GM19468 (cell line): ENCODE measurements around the gene FN3K.
"Not testable (repeated sequence)": the region's sequence is repeated elsewhere in the genome, so short reads cannot be mapped to it uniquely, and the experiment has no call there.

ENCODE experiments used
- ATAC-seq: cut with Tn5 transposase; IDR thresholded peaks from one replicate; pipeline ENCODE4 v1.9.1; 2021; ENCODE audit warnings: mild to moderate bottlenecking, moderate library complexity, moderate number of reproducible peaks; ENCODE audit not compliant: unreplicated experiment; ENCODE audit errors: extremely low read depth

FN3K gene

DNA sequence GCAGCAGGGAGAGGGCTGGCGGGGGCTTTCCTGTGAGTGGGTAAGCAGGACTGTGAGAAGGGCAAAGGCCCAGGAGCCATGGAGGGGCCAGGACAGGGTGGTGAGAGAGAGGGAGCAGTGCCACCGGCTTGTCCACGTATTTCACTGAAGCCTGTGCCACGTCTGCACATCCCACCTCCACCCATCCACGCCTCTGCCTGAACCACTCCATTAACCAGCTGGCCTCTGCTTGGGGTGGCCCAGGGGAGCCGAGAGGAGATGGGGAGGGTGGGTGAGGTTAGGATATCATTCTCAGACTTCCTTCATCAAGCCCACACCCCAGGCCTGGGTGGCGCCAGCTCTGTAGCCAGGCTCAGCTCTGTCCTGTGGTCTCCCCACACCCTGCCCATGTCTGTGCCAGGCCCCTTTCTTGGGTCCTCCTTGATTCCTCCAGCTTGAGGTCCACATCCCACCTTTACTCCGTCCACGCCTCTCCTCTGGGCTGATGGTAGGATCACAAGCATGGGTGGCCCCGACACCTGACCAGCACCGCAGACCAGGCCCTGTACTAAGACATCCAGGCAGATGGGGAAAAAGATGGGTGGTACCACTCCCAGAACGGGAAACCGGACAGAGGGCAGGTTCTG, 3.2 kb upstream of the FN3K start:
- ATAC-seq, result no peak

DNA sequence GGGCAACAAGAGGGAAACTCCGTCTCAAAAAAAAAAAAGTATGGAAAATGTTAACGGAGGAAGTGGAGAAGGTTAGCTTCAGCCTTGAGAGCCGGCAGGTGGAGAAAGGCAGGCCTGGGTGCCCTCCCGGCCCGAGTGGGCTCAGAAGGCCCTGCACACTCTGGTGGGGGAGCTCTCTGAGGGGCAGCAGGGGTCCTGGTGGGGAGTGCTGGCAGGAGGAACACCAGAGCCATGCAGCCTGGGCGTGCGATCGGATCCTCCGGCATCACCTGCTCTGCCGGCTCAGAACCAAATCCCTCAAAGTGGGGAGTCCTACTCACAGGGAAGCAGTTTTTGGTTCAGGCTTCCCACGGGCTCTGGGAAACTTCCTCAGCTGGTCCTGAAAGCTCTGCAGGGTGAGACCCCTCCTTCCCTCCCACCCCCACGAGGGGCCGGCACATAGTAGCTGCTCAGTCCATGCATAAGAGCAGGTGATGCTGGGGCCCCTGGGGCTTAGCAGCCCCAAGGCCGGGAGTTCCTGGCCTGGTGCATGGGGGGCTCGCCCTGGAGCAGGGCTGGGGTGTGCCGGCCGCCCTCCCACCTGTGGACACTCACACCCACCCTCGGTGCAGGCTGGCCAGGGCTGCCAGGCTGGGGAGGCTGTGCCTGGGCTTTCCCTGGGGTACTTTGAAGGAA, 1.2 kb downstream of the FN3K start:
- no peak for ATAC-seq

DNA sequence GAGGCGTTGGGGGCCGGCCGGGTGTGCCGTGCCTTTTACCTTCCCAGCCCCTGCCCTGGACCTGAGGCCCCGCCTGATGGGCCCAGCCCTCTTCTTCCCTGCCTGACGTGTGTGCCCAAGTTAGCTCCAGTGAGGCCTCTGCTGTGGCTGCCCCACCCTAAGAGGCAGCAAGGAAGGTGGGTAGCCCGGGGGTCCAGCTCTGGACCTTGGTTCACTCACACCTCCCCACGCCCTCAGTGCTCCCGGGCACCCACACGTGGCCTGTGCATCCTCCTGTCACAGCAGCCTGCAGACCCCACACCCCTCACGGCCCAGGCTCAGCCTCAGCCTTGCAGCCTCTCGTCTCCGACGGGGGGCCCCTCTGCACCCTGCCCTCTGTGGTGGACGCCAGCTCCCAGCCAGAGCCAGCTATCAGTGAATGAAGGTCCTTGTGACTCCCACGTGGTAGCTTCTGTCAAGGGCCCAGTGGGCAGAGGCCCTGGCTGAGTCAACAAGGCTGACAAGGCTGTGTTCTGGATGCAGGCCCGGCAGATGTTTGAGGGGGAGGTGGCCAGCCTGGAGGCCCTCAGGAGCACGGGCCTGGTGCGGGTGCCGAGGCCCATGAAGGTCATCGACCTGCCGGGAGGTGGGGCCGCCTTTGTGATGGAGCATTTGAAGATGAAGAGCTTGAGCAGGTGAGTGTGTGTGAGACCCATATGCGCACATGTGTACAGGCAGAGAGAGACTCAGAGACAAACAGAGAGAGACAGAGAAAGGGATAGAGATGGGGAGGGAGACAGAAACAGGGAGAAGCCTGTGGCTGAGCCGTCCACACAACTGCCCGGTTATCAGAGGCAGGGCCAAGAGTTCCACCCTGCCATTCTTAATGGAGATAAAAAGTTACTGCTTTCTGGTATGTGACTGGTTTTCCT, 2.8 kb downstream of the FN3K start:
- no peak for ATAC-seq

DNA sequence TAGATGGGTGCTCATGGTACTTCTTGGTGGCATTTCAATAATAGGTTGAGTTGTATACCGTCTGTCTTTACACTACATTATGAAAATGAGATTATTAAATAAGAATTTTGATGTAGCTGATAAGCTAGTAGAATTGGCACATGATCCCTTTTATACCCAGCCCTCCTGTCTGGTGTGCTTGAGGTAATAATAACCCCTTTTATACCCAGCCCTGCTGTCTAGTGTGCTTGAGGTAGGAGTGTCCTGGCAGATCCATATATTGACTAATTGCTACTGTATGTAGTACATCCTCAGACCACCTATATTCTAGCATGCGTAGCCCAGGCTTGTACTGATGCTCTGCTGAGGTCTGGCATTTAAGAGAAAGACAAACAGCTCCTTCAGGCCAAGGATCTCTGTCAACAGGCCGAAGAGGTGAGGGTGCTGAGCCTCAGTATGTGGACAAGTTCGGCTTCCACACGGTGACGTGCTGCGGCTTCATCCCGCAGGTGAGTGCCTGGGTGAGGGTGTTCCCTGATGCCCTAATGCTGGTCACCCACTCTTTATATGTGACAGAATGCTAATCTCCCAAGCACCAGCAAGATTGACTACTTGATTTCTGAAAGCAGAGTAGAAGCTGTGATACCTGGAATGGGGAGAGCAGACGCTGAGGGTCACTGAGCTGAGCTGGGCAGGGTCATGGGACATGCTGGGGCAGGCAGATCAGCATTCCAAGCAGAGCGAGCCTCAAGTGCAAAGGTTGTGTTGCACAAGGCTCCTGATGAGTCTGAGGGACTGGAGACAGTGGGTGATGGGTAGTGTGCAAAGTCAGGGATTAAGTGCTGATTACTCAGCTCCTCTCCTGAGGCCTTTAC, 5.7 kb downstream of the FN3K start:
- no peak for ATAC-seq

DNA sequence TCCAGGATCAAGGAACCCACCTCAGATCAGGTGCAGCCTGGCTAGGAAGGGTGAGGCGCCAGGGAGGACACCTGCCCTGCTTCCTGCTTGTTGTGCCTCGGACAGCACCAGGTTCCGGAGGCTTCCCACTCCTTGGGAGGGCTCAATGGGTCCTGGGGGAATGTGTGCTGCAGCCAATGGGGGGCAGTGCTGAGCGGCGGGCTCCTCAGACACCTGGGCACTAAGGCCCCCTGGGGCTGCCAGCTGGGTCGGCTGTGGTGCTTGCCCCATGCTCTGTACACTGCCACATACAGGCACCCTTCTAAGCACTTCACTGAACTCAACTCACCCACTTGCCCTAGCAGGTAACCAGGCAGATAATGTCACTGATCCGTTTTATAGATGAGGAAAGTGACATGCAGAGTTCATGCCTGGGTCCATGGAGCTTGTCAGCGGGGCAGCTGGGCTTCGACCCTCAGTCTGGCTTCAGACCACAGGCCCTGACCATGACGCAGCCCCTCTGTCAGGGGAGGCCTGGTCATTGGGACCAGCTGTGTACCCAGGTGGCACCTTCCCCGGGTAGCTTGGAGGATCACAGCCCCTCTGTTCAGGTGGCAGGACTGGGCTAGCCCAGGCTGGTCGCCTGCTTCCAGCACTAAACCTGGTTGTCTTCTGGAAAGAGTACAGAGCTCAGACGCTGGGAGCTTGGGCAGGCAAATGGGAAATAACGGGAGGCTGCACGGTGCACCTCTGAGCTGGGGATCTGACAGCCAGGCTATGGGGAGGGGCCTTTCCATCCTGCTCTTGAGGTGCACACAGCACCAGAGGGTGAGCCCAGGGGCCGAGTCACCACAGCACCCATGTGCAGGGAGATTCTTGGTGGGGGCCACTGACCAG, 8.2 kb downstream of the FN3K start:
- no peak for ATAC-seq

DNA sequence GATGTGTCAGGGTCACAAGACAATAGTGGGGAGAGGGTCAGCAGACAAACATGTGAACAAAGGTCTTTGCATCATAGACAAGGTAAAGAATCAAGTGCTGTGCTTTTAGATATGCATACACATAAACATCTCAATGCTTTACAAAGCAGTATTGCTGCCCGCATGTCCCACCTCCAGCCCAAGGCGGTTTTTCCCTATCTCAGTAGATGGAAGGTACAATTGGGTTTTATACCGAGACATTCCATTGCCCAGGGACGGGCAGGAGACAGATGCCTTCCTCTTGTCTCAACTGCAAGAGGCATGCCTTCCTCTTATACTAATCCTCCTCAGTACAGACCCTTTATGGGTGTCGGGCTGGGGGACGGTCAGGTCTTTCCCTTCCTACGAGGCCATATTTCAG, 9.3 kb downstream of the FN3K start:
- not testable (repeated sequence) for ATAC-seq

DNA sequence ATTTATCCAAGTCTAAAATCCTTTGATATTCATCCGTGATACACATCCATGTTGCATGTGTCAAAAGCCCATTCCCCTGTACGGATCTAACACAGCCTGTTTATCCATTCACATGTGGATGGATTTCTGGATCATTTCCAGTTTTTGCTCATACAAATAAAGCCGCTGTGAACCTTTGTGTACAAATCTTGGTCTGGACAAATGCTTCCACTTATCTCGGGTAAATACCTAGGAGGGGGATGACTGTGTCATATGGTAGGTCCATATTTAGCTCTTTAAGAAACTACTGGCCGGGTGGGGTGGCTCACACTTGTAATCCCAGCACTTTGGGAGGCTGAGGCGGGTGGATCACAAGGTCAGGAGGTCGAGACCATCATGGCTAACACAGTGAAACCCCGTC, 10.1 kb downstream of the FN3K start:
- ATAC-seq, result no peak

DNA sequence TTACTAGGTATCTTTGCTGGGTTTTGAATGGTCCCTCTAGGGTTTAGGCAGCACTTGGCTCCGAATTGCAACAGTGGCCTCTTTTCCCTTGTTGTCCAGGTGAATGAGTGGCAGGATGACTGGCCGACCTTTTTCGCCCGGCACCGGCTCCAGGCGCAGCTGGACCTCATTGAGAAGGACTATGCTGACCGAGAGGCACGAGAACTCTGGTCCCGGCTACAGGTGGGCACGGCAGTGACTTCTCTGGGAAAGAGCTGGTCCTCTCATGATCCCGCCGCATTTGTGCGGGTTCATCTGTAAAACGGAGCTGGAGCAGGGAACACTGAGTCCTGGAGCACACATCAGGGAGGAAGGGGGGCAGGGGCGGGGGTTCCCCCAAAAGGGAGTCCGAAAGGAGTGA, 13.3 kb downstream of the FN3K start:
- ATAC-seq, result no peak

DNA sequence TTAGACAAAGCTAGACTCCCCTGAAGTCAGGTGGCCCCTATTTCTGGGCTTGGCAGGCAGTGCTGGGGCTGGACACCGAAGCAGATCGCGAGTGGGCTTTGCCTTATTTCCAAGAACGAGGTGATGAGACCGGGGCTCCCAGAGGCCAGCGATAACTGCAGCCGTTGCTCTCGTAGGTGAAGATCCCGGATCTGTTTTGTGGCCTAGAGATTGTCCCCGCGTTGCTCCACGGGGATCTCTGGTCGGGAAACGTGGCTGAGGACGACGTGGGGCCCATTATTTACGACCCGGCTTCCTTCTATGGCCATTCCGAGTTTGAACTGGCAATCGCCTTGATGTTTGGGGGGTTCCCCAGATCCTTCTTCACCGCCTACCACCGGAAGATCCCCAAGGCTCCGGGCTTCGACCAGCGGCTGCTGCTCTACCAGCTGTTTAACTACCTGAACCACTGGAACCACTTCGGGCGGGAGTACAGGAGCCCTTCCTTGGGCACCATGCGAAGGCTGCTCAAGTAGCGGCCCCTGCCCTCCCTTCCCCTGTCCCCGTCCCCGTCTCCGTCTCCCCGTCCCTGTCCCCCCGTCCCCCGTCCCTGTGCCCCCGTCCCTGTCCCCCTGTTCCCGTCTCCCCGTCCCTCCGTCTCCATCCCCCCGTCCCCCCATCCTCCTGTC, 15.0 kb downstream of the FN3K start:
- no peak for ATAC-seq

DNA sequence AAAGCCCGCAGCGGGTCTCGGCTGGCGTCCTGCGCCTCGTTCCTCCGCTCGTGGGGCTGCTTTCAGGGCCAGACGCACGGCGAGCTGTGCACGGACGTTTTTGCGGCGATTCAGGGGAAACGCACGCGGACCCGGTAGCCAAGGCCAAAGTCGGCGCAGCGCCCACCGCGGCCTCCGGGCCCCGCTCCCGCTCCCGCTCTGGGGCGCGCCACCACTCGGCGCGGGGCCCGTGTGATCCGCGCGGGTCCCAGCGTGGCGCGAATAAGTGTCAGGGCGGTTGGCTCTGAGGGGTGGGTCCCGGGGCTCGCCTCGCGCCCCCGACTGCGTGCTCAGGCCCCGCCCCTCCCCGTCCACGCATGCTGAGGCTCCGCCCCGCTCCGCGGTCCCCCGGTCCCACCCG, 15.8 kb downstream of the FN3K start:
- ATAC-seq, result no peak

DNA sequence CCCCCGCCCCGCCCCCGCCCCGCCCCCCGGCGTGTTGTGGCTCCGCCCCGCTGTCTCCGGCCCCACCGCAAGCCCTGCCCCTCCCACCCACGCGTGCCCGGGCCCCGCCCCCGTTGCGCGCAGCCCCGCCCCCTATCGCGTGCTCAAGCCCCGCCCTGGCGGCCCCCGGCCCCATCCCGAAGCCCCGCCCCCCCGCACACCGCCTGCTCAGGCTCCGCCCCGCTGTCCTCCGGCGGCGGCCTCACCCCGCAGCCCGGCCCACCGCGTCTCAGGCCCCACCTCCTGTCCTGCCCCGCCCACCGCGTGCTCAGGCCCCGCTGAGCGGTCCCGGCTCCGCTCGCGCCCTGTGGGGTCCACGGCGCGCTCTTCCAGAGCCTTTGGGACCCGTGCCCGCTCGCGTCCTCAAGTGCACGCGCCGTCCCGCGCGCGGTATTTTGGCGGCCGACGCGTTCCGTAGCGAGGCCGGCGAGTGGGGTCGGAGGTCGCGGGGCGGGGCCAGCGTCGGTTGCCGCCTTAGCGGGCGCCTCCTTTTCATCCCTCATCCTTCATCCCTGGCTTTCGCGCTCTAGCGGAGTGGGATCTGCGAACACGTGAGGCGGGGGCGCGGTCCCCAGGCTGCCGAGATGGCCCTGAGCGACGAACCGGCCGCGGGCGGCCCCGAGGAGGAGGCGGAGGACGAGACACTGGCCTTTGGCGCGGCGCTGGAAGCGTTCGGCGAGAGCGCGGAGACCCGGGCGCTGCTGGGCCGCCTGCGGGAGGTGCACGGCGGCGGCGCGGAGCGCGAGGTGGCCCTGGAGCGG, 16.4 kb downstream of the FN3K start, which contains the start of gene TBCD:
Gene TBCD, plus strand, starts transcription at position 495 of the 800 bp plus-strand sequence. Its CDS starts 129 bp downstream, at position 624.
- peak; percentile 35 for ATAC-seq

DNA sequence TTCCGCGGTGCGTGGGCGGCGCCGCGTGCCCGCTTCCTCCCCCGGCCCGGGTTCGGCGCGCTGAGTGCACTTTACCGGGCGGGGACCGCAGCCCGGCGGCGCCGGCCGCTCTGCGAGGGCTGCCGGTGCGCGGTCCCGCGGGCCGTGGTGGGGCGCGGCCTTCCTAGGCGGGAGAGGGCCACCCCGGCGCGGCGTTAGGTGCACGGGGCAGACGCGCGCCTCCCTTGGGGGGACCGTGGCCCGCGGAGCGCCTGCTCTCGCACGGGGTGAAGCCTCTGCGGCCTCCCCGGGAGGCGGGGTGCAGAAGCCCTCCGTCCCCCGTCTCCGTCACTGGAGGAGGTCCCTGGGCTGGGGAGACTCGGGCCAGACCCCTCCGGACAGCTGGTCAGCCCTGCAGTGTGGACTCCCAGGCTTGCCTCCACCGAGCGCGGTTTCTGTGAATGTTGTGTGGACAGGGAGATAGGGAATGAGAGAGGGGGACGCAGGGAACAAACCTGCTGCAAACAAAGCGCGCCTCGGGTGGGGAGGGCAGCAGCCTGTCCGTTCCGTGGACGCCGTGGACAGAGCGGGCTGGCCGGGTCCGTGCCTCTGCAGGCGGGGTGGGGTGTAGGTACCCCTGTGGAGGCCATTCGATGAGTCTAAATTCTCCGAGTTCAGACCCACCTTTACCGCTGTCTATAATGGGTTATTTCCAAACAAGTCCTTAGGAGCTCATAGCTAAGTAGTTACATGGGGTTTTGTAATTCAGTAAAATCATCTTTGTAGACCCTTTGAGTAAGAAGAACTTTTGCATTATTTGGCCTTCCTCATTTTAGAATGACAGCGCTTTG, 17.2 kb downstream of the FN3K start:
- ATAC-seq, result no peak

DNA sequence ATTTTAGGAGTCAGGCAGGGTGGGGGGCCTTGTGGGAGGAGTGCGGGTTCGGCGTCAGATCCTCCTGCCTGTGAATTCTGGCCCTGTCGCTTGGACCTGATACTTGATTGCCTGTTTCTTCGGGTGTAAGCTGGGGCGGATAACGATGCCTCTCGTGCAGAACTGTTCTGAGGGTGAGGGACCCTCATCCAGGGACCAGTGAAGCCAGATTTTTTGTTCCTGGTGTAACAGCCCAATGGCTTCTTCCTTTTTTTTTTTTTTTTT, 17.7 kb downstream of the FN3K start:
- ATAC-seq, result no peak

DNA sequence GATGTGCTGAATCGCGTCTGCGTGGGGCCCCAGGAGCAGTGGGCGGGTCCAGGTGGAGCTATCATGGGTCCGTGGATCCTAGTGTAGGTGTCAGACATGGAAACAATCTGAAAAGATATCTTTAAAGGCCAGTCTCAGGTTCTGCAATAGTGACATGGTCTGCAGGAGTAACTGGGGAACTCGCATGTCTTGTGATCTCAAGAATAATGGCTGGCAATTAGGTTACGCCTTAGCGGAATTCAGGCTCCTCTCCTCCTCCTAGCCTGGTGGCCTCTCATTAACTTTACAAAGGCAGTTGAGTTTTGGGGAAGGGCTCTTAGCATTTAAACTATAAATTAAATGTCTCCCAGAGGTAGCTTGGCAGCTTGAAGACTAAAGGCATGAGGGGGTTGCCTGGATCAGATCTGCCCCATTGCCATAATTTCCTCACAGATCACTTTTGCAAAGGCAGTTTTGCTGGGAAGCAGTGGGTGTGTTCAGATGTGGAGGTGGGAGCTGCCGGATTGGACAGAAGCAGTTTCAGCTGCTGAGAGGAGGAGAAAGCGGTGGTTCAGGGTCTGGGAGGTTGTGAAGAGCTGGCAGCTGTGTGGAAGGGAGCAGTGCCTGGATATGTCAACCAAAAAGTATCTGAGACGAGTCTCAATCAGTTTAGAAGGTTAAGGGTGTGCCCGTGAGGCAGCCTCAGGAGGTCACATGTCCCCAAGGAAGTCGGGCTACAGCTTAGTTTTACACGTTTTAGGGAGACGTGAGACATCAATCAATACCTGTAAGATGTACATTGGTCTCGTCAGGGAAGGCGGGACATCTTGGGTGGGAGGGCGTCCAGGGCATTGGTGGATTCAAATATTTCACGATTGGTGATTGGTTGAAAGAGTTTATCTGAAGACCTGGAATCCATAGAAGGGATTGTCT, 19.1 kb downstream of the FN3K start:
- ATAC-seq, result no peak

DNA sequence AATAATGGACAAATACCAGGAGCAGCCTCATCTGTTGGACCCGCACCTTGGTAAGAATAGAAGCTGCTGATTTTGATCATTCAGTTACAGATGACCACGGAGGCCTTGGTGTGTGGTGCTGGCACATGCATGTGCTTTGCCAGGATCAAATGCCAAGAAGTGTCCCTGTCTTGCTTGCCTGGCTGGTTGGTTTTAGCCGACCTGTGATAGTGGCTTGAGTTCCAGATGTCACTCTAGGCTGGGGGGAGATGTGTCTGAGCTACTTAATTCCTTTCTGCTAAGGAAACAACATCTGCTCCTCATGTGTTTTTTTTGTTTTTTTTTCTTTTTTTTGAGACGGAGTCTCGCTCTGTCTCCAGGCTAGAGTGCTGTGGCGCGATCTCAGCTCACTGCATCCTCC, 20.8 kb downstream of the FN3K start:
- ATAC-seq, result no peak

DNA sequence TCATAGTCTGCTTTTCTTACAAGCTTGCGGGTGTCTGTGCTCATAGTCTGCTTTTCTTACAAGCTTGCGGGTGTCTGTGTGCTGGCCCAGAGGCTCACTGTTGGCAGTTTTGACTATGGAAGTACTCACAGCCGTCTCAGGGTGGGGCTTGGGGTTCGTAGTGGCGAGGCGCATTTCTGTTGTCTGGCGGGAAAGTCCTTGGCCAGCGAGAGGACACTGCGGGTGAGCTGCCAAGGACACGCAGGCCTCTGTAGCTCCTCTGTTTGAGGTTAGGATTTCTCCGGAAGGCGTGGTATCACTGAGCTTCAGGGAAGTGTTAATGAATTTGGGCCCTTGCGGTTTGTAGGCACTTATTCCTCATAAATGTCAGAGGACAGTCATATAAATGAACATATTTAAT, 30.0 kb downstream of the FN3K start:
- ATAC-seq, result no peak
